Testis (tissue), 2 donors: Measurements from ENCODE around the gene CTU2.

ENCODE experiments used
- POLR2A ChIP-seq: fragments of 450-650 bp; IDR thresholded peaks from one replicate; pipeline ENCODE4 v1.6.1; 2017; ENCODE audit warnings: antibody characterized with exemption, mild to moderate bottlenecking, moderate library complexity
- TF ChIP-seq, protein P1 (sequence below), 3 experiments: fragments of 450-650 bp in 2 of 3; fragments of 200-600 bp in 1 of 3; sonication (generic) in 1 of 3; IDR thresholded peaks; one replicate each; pipeline ENCODE4 v1.5.1; 2016 to 2019; ENCODE audit warnings: antibody characterized with exemption in 3 of 3, mild to moderate bottlenecking in 2 of 3, moderate library complexity in 1 of 3

DNA sequence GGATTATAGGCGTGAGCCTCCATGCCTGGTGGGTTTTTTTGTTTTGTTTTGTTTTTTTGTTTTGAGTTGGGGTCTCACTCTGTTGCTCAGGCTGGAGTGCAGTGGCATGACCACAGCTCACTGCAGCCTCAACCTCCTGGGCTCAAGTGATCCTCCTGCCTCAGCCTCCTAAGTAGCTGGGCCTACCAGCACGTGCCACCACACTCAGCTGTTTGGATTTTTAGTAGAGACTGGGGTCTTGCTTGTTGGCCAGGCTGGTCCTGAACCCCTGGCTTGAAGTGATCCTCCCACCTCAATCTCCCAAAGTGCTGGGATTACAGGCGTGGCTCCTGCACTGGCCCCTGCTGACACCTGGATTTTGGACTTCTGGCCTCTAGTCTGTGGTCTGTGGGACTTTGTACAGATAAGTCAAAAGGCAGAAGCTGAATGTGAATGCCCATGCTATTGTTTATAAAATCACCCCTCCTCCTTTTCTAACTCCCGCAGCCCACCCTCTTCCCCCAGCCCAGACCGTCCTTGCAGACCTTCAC lies 25.7 kb upstream of the CTU2 start:
- TF ChIP-seq, protein P1, sequence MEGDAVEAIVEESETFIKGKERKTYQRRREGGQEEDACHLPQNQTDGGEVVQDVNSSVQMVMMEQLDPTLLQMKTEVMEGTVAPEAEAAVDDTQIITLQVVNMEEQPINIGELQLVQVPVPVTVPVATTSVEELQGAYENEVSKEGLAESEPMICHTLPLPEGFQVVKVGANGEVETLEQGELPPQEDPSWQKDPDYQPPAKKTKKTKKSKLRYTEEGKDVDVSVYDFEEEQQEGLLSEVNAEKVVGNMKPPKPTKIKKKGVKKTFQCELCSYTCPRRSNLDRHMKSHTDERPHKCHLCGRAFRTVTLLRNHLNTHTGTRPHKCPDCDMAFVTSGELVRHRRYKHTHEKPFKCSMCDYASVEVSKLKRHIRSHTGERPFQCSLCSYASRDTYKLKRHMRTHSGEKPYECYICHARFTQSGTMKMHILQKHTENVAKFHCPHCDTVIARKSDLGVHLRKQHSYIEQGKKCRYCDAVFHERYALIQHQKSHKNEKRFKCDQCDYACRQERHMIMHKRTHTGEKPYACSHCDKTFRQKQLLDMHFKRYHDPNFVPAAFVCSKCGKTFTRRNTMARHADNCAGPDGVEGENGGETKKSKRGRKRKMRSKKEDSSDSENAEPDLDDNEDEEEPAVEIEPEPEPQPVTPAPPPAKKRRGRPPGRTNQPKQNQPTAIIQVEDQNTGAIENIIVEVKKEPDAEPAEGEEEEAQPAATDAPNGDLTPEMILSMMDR (IDR thresholded peaks at IDR 0.05): no peak
- no peak for TF ChIP-seq POLR2A
